ENCODE results near the gene NPR3. TPM values are rescaled to one million over a fixed set of nuclear protein-coding genes. Genes with fewer than 3 reads are reported as not detected.

NPR3 gene
- total and polyA plus RNA-seq, 2 of the 8 experiments (the other 6 are each of a cell fraction or from before 2014, with no cell fraction given), result not detected

DNA sequence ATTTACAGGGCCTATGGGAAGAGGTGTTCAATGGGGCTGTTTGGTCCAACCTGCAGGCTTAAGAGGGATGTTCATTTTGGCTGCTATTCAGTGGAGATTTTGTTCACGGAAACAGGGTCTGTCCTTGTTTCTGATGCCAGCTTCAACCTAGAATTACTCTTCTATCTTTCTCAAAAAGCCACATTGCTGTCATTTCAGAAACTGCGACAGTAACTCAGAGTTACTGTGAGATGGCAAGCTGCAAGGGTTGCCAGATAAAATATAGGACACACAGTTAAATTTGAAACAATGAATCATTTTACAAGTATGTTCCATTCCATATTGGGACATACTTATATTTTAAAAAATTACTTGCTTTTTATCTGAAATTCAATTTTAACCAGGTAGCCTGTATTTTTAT is 128.0 kb downstream of the NPR3 start:
- Histone ChIP-seq H3K27ac (ENCODE audit: low read depth, low read length) (no peak overlapping the region), H2BK20ac (ENCODE audit: low read length) (no peak overlapping the region), H4K5ac (ENCODE audit: insufficient read length, low read depth, low read length) (no peak overlapping the region), H3K9me3 (ENCODE audit: insufficient read depth in 2 of 2, low read depth in 1 of 2, low read length in 1 of 2) (no peaks in the 10 kb centered on the region), H3K27me3 (replicated peaks in 1 of 4; ENCODE audit: control insufficient read depth in 3 of 4, extremely low read depth in 1 of 4, insufficient read depth in 3 of 4, low read length in 3 of 4) (no peaks in the 10 kb centered on the region), H3K9ac (replicated peaks in 1 of 4; ENCODE audit: extremely low read depth in 1 of 4, low read depth in 3 of 4, low read length in 3 of 4) (no peak overlapping the region), H3K23ac (ENCODE audit: insufficient read length) (no peak overlapping the region), H4K91ac (replicated peaks; ENCODE audit: insufficient read length, low read length) (no peak overlapping the region), H3K23me2 (ENCODE audit: low read depth, low read length) (no peaks in the 10 kb centered on the region; the same call in 1 of the 2 replicates), H4K8ac (ENCODE audit: extremely low read depth, insufficient read depth, low read length) (no peak overlapping the region), H2AK5ac (ENCODE audit: low read depth, low read length) (no peak overlapping the region), H2BK5ac (ENCODE audit: low read depth, low read length) (no peak overlapping the region), H3K4ac (replicated peaks; ENCODE audit: insufficient read length, low read depth, low read length) (no peak overlapping the region), H3K56ac (replicated peaks; ENCODE audit: insufficient read length, low read depth, low read length) (no peak overlapping the region), H2BK12ac (ENCODE audit: low read depth, low read length) (no peak overlapping the region), H3K36me3 (ENCODE audit: control insufficient read depth in 2 of 4, insufficient read depth in 4 of 4, low read length in 3 of 4) (no peaks in the 10 kb centered on the region), H4K20me1 (replicated peaks in 1 of 2; ENCODE audit: control insufficient read depth in 1 of 2, insufficient read depth in 2 of 2, low read length in 2 of 2) (no peaks in the 10 kb centered on the region), H3K4me1 (replicated peaks in 1 of 4; ENCODE audit: control insufficient read depth in 3 of 4, insufficient read depth in 4 of 4, low read length in 3 of 4) (no peaks in the 10 kb centered on the region), H3K4me2 (ENCODE audit: insufficient read depth in 1 of 2, low read depth in 2 of 2, low read length in 2 of 2) (no peak overlapping the region), H3K79me2 (ENCODE audit: control insufficient read depth in 1 of 2, insufficient read depth in 2 of 2, low read length in 2 of 2) (no peaks in the 10 kb centered on the region), H2BK120ac (replicated peaks; ENCODE audit: low read depth, low read length) (no peak overlapping the region), H3K4me3 (ENCODE audit: extremely low read depth in 1 of 4, insufficient read depth in 2 of 4, low read depth in 3 of 4, low read length in 4 of 4) (no peak overlapping the region), H3K14ac (ENCODE audit: insufficient read length) (no peak overlapping the region), H3K18ac (ENCODE audit: extremely low read depth, low read length) (no peak overlapping the region), H3K79me1 (ENCODE audit: low read depth, low read length) (no peaks in the 10 kb centered on the region), H2AFZ (ENCODE audit: low read length) (no peak overlapping the region), H2BK15ac (ENCODE audit: low read length) (no peak overlapping the region)
- TF ChIP-seq TAF7 (optimal IDR thresholded peaks at IDR 0.05; ENCODE audit: borderline replicate concordance, low read depth, low read length) (no peak), SP4 (IDR thresholded peaks at IDR 0.05; ENCODE audit: low read length) (no peak), RBBP5 (IDR thresholded peaks at IDR 0.05; ENCODE audit: borderline replicate concordance, low read depth, low read length) (no peak), CHD1 (IDR thresholded peaks at IDR 0.05; ENCODE audit: low read depth, low read length) (no peak), EGR1 (IDR thresholded peaks at IDR 0.05; ENCODE audit: borderline replicate concordance, low read depth, low read length) (no peak), POU5F1 (IDR thresholded peaks at IDR 0.05; ENCODE audit: low read depth, low read length) (no peak), GABPA (IDR thresholded peaks at IDR 0.05; ENCODE audit: borderline replicate concordance, insufficient read depth, low read length) (no peak), ATF2 (IDR thresholded peaks at IDR 0.05; ENCODE audit: low read length) (no peak)
- TF ChIP-seq, protein P1, sequence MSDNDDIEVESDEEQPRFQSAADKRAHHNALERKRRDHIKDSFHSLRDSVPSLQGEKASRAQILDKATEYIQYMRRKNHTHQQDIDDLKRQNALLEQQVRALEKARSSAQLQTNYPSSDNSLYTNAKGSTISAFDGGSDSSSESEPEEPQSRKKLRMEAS (IDR thresholded peaks at IDR 0.05), result no peak
- POLR2A ChIA-PET (ENCODE audit: partially characterized antibody), result no interaction called here
- CTCF ChIA-PET (ENCODE audit: partially characterized antibody), result interaction anchor here (1.0 kb wide), 1 partner anchor 13 kb away, joined by 3 read pairs; no protein-coding TSS in a partner anchor
- FAIRE-seq, result no peak
- WGBS, 2 experiments (ENCODE audit: extremely low coverage in 1 of 2, insufficient coverage in 1 of 2, insufficient read length in 1 of 2, insufficient replicate concordance in 2 of 2, low coverage in 1 of 2, low lambda C conversion rate in 2 of 2, missing lambda C conversion rate in 1 of 2), result 85% methylated on average over 2 of the region's 2 CpGs; no CpG with 5 or more reads in 1 of the 2 experiments
- DNase-seq (ENCODE audit: low read depth in 1 of 2, low spot score in 2 of 2), result no peak

Measured in H1 (cell line).